ENCODE data around the gene CLEC16A.

The CLEC16A gene

DNA sequence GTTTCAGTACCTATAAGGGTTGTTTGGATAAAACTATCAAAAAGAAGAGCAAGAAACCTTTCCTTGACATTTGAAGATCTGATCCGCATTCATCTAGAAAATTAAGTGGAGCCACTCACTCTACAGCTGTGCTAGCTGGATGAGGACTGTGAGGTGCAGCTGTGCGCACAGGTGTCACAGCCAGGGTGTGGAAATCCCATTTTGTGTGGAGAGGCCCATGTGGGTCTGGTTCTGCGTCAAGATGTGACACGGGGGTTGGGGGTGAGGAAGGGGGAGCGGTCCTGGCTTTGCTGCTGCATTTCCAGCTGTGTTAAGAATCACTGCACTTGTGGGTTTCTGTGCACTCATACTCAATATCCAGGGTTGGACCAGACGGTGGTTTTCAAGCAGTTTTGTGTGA is 70.7 kb downstream of the CLEC16A start:
- TF ChIP-seq, protein P1, sequence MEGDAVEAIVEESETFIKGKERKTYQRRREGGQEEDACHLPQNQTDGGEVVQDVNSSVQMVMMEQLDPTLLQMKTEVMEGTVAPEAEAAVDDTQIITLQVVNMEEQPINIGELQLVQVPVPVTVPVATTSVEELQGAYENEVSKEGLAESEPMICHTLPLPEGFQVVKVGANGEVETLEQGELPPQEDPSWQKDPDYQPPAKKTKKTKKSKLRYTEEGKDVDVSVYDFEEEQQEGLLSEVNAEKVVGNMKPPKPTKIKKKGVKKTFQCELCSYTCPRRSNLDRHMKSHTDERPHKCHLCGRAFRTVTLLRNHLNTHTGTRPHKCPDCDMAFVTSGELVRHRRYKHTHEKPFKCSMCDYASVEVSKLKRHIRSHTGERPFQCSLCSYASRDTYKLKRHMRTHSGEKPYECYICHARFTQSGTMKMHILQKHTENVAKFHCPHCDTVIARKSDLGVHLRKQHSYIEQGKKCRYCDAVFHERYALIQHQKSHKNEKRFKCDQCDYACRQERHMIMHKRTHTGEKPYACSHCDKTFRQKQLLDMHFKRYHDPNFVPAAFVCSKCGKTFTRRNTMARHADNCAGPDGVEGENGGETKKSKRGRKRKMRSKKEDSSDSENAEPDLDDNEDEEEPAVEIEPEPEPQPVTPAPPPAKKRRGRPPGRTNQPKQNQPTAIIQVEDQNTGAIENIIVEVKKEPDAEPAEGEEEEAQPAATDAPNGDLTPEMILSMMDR (IDR thresholded peaks at IDR 0.05; ENCODE audit: insufficient read depth, low read length, missing control alignments), result no peak
- CTCF ChIA-PET, result interaction anchor here (2.5 kb wide), 1 partner anchor 13 kb away, joined by 6 read pairs; no protein-coding TSS in a partner anchor
- no peak for DNase-seq (ENCODE audit: low read depth, low spot score)
- H3K4me3 ChIP-seq (ENCODE audit: low read depth, low read length), result no peak overlapping the region
- POLR2A ChIA-PET, result interaction anchor here (0.6 to 0.7 kb wide), 2 partner anchors 71 to 377 kb away, joined by 3 read pairs; no protein-coding TSS in a partner anchor

DNA sequence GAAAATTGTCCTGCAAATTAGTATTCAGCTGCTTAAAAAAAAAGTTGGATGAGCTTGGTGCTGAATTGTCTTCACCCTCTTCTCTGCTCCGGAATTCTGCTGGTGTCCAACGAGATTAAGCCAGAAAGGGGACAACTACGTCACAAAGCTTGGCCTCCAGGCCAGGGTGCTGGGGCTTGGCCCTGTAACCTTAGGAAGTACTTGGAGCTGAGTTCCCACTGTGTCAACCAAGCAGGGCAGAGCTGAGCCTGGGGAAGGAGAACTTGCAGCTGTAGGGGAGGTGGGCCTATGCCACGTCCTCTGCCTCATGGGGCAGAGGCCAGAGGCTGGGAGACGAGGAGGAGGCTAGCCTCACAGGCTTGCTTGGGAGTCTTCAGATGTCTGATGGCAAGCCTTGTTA is 71.2 kb downstream of the CLEC16A start:
- TF ChIP-seq, protein P1 (IDR thresholded peaks at IDR 0.05; ENCODE audit: insufficient read depth, low read length, missing control alignments), result no peak
- no peak for DNase-seq (ENCODE audit: low read depth, low spot score)
- H3K4me3 ChIP-seq (ENCODE audit: low read depth, low read length), result no peak overlapping the region
- ChIA-PET CTCF (interaction anchor here (2.5 kb wide), 1 partner anchor 13 kb away, joined by 6 read pairs; no protein-coding TSS in a partner anchor), POLR2A (interaction anchor here (0.6 kb wide), 1 partner anchor 72 kb away, joined by 3 read pairs; no protein-coding TSS in a partner anchor)

DNA sequence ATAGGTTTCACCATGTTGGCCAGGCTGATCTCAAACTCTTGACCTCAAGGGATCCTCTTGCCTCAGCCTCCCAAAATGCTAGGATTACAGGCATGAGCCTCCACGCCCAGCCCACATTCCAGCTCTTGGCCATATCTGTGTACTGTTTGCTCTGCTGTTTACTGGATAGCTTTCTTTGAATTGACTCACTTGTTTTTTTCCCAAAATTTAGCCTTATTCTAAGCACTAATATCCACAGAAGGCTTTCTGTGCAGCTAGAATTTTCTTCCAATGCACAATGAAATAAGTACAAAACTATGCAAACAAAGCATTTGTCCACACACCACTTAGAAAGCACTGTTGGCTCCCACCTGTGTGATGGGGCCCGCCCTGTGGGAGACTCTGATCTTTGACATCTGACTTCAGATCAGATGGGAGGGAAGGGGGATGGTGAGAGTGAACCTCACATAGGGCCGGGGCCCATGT is 72.2 kb downstream of the CLEC16A start:
- CTCF ChIA-PET, result no interaction called here
- TF ChIP-seq, protein P1 (IDR thresholded peaks at IDR 0.05; ENCODE audit: insufficient read depth, low read length, missing control alignments), result no peak
- POLR2A ChIA-PET, result no interaction called here
- H3K4me3 ChIP-seq (ENCODE audit: low read depth, low read length), result no peak overlapping the region
- DNase-seq (ENCODE audit: low read depth, low spot score), result no peak

DNA sequence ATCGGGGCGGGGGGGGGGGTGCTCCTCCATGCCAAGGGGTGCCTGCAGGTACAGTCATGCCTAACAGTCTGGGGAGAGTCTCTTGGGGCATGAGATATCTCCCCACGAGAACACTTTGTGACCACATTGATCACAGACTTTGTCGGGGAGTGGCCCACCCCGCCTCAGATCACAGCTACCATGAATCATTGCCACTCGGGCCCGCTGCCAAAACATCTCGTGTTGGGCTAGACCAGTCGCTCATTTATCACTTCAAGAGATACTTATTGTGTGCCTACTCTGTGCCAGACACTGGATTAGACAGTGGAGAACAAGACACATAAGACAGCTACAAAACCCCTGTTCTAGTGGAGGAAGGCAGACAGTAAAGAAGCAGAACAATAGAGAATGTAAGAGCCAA is 72.6 kb downstream of the CLEC16A start:
- DNase-seq (ENCODE audit: low read depth, low spot score), result no peak
- TF ChIP-seq, protein P1 (IDR thresholded peaks at IDR 0.05; ENCODE audit: insufficient read depth, low read length, missing control alignments), result no peak
- H3K4me3 ChIP-seq (ENCODE audit: low read depth, low read length), result no peak overlapping the region
- ChIA-PET POLR2A (no interaction called here), CTCF (no interaction called here)

DNA sequence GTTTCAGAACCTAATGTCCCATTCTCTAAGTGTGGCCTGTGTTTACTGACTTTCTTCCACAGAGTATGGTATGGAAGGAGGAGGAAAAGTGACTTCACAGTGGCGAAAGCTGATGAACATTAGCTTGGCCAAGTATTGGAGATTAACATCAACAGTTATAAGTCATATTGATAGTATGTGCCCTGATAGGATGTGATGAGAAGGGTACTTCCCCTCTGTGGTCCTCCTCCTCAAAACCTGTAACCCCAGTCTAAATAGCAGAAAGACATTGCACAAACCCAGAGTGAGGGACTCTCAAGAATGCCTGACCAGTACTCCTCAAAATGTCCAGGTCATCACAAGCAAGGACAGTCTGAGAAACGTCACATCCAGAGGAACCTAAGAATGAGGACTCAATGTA is 73.1 kb downstream of the CLEC16A start:
- CTCF ChIA-PET, result no interaction called here
- POLR2A ChIA-PET, result no interaction called here
- DNase-seq (ENCODE audit: low read depth, low spot score), result no peak
- TF ChIP-seq, protein P1 (IDR thresholded peaks at IDR 0.05; ENCODE audit: insufficient read depth, low read length, missing control alignments), result no peak
- H3K4me3 ChIP-seq (ENCODE audit: low read depth, low read length), result no peak overlapping the region

DNA sequence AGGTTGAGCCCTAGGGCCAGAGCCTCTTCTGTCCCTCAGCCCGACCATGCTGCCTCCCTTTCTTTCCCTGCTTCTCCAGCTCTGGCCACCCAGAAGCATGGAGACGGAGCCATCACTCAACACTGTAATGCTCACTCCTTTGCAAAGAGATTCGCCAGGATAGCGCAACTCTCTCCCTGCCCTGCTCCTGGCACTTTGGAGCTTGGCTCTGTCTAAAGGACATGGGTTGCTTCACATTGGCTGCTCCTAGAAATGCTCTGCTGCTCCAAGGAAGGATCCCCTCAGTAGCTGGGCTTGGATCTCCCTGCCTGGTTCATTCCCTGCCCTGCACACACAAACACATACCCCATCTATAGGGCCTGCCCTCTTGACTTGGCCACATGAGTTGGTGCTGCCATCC is 76.0 kb downstream of the CLEC16A start:
- TF ChIP-seq, protein P1 (IDR thresholded peaks at IDR 0.05; ENCODE audit: insufficient read depth, low read length, missing control alignments), result no peak
- CTCF ChIA-PET, result interaction anchor here (0.8 kb wide), 1 partner anchor 27 kb away, joined by 3 read pairs; no protein-coding TSS in a partner anchor

More for the DNA sequence above, 76.0 kb downstream of the CLEC16A start:
- H3K4me3 ChIP-seq (ENCODE audit: low read depth, low read length), result no peak overlapping the region
- no peak for DNase-seq (ENCODE audit: low read depth, low spot score)
- POLR2A ChIA-PET, result no interaction called here
